Activated effector memory CD4-positive, alpha-beta T cell treated with anti-CD3 and anti-CD28 coated beads, Interleukin-2, amount 50 U/mL, for 16 hours (primary cell): ENCODE results near the gene GFOD2.
A peak's percentile ranks its signal among the peaks of the same experiment; 100 is the strongest.
"Not testable (repeated sequence)": the region's sequence is repeated elsewhere in the genome, so short reads cannot be mapped to it uniquely, and the experiment has no call there.

Source experiments
- DNase-seq: peaks from one replicate; pipeline ENCODE4 v3.0.0-alpha.2; 2020

Gene GFOD2

GRCh38 chr16:67719048-67719777, at the start of gene GFOD2:
GFOD2 (minus strand) TSS chr16:67719316; CDS start chr16:67685715, 33,601 bp downstream.
- peak; percentile 99 for DNase-seq

- no peak for DNase-seq
Measured at GRCh38 chr16:67767953-67768352, 48.8 kb upstream of the GFOD2 start.

- DNase-seq, result no peak
Measured at GRCh38 chr16:67766291-67766690, 47.2 kb upstream of the GFOD2 start.

- DNase-seq, result no peak
Measured at GRCh38 chr16:67764158-67764667, 45.1 kb upstream of the GFOD2 start.

- no peak for DNase-seq
Measured at GRCh38 chr16:67763066-67763465, 44.0 kb upstream of the GFOD2 start.

- DNase-seq, result no peak
Measured at GRCh38 chr16:67762385-67762784, 43.3 kb upstream of the GFOD2 start.

GRCh38 chr16:67761924-67762323, 42.8 kb upstream of the GFOD2 start:
- DNase-seq, result no peak

- no peak for DNase-seq
Measured at GRCh38 chr16:67760956-67761230, 41.8 kb upstream of the GFOD2 start.

- no peak for DNase-seq
Measured at GRCh38 chr16:67760206-67760955, 41.3 kb upstream of the GFOD2 start.

- DNase-seq, result no peak
Measured at GRCh38 chr16:67758966-67759365, 39.9 kb upstream of the GFOD2 start.

- no peak for DNase-seq
Measured at GRCh38 chr16:67758006-67758405, 38.9 kb upstream of the GFOD2 start.

GRCh38 chr16:67752641-67753040, 33.5 kb upstream of the GFOD2 start:
- no peak for DNase-seq

GRCh38 chr16:67751331-67751730, 32.2 kb upstream of the GFOD2 start:
- not testable (repeated sequence) for DNase-seq

- no peak for DNase-seq
Measured at GRCh38 chr16:67750466-67750865, 31.4 kb upstream of the GFOD2 start.

GRCh38 chr16:67749436-67750078, 30.4 kb upstream of the GFOD2 start:
- DNase-seq, result no peak

GRCh38 chr16:67748834-67749233, 29.7 kb upstream of the GFOD2 start:
- DNase-seq, result no peak

- DNase-seq, result no peak
Measured at GRCh38 chr16:67746846-67747245, 27.7 kb upstream of the GFOD2 start.

- no peak for DNase-seq
Measured at GRCh38 chr16:67741118-67741517, 22.0 kb upstream of the GFOD2 start.

GRCh38 chr16:67740391-67740790, 21.3 kb upstream of the GFOD2 start:
- DNase-seq, result no peak

- DNase-seq, result no peak
Measured at GRCh38 chr16:67736858-67737257, 17.7 kb upstream of the GFOD2 start.

- no peak for DNase-seq
Measured at GRCh38 chr16:67734731-67735201, 15.7 kb upstream of the GFOD2 start.

GRCh38 chr16:67733734-67734470, 14.8 kb upstream of the GFOD2 start:
- no peak for DNase-seq

GRCh38 chr16:67731753-67732095, 12.6 kb upstream of the GFOD2 start:
- no peak for DNase-seq
